ENCODE measurements around the gene PRDM16. TPM values are rescaled to one million over a fixed set of nuclear protein-coding genes. Genes with fewer than 3 reads are reported as not detected.

Gene PRDM16
- total and polyA plus RNA-seq, 2 experiments from 2014 or later, result 0.14 to 0.16 TPM

- TF ChIP-seq ZNF462 (CRISPR knock-in tag; IDR thresholded peaks at IDR 0.05) (no peak), STAT1 (IDR thresholded peaks at IDR 0.05; ENCODE audit: unreplicated experiment) (no peak), JUNB (IDR thresholded peaks at IDR 0.05; ENCODE audit: unreplicated experiment) (no peak), CTCF (conservative IDR thresholded peaks at IDR 0.05; ENCODE audit: low read depth in 2 of 2) (no peak), POLR2AphosphoS5 (IDR thresholded peaks at IDR 0.05; ENCODE audit: low read depth) (no peak), ZNF114 (CRISPR knock-in tag; IDR thresholded peaks at IDR 0.05) (no peak)
These were observed 195.5 kb downstream of the PRDM16 start (continued) for GRCh38 chr1:3264456-3264855.

All from GM23338 (cell line).